ENCODE data around the gene LPCAT1.
"Not testable (repeated sequence)": the region's sequence is repeated elsewhere in the genome, so short reads cannot be mapped to it uniquely, and the experiment has no call there.

LPCAT1 gene

GRCh38 chr5:1463326-1464095 lies 60.2 kb downstream of the LPCAT1 start:
- no peak for DNase-seq

GRCh38 chr5:1462358-1462757 lies 61.4 kb downstream of the LPCAT1 start:
- no peak for DNase-seq

GRCh38 chr5:1461396-1461795 lies 62.4 kb downstream of the LPCAT1 start:
- no peak for DNase-seq

DNA sequence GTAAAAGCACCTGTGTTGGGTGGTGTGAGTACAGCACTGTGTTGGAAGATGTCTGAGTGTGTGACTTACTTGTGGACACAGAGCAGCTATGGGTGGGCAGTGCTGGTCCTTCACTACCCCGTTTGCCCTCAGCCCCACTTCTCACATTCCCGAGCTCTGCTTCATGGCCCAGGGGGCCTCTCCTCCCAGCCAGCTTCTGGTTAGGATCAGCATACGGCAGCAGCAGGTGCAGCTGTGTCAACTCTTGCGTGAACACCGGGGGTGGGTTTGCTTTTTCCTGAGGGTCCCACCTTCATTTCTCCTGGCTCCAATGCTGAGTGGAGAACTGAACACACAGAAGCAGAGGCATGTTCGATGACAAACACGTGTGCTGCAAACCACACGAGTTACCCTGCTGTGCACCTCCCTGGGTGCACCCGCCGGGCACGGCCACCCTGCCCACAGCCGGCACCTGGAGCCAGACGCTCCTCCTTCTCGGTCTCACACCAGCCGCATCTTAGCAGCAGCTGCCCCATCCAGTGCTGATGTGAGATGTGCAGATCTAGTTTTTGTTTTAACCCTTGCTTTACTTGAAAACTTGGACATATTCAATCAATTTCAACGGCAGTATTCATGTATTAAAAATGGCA lies 63.6 kb downstream of the LPCAT1 start:
- DNase-seq = no peak

- not testable (repeated sequence) for DNase-seq
These were observed 64.3 kb downstream of the LPCAT1 start for GRCh38 chr5:1459435-1459834.

- not testable (repeated sequence) for DNase-seq
These were observed 67.5 kb downstream of the LPCAT1 start for GRCh38 chr5:1456110-1456881.

DNA sequence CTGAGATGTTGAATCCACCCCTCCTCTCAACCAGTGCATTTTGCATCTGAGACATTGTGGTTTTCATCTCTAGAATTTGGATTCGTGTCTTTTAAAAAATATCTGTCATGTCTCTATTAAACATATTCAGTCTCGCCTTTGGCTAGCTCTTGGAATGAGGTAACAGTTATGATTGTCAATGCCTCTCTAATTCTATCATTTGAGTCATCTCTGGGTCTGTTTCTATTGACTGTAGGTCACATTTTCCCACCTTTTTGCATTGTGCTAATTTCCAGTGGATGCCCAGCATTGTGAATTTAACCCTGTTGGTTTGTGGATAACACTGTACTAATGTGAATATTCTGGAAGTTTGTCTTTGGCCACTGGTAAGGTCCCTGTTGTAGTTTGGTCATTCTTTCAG lies 70.1 kb downstream of the LPCAT1 start:
- no peak for DNase-seq

GRCh38 chr5:1449081-1449630 lies 74.6 kb downstream of the LPCAT1 start:
- no peak for DNase-seq

DNA sequence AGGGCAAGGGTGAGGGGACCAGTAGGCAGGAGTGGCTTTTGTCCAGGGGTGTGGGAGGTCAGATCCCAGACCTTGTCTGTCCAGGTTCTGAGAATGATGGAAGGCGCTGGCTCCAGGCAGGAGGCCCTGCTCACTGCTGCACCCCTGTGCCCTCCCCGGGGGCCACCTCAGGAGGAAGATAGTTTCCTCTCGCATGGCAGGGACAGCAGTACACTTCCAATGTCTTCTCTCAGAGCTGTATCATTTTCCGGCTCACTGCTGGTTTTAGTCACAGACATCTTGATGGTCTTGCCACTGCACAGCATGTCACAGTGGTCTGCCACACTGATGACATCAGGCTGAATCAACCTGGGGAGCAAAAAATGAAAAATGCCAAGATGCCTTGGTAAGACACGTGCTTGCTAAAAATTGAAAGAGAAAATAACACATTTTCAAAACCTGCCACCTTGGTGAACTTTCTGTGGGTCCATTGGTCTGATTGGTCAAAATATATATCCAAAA lies 75.2 kb downstream of the LPCAT1 start:
- no peak for DNase-seq

GRCh38 chr5:1447671-1448361 lies 75.9 kb downstream of the LPCAT1 start:
- DNase-seq = peak; percentile 59

DNA sequence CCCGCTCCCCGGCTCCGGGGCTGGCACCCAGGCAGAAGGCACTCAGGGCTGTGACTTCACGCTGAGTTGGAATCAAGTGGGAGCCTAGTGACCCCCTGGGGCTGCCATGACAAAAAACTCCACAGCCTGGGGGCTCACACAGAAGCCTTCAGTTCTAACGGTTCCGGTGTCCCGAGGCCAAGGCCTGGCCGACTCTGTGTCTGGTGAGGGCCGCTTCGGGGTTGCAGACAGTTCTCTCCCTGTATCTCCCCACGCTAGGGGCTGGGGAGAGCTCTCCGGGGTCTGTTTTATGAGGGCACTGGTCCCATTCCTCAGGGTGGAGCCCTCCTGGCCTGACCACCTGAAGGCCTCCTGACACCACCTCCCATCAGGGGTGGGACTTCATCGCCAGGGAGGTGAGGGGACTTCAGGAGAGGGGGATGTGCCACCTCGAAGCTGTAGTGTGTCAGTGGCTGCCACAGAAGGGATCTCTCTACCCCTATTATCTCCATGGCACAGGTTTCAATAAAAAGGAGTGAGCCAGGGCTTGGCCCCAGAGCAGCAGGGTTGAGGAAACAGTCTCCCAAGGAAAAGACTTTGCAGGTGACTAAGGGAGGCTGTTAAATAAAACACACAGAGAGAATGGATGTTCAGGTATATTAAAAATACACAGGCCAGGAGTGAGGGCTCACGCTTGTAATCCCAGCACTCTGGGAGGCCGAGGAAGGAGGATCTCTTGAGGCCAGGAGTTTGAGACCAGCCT lies 77.0 kb downstream of the LPCAT1 start:
- peak; percentile 69 for DNase-seq

DNA sequence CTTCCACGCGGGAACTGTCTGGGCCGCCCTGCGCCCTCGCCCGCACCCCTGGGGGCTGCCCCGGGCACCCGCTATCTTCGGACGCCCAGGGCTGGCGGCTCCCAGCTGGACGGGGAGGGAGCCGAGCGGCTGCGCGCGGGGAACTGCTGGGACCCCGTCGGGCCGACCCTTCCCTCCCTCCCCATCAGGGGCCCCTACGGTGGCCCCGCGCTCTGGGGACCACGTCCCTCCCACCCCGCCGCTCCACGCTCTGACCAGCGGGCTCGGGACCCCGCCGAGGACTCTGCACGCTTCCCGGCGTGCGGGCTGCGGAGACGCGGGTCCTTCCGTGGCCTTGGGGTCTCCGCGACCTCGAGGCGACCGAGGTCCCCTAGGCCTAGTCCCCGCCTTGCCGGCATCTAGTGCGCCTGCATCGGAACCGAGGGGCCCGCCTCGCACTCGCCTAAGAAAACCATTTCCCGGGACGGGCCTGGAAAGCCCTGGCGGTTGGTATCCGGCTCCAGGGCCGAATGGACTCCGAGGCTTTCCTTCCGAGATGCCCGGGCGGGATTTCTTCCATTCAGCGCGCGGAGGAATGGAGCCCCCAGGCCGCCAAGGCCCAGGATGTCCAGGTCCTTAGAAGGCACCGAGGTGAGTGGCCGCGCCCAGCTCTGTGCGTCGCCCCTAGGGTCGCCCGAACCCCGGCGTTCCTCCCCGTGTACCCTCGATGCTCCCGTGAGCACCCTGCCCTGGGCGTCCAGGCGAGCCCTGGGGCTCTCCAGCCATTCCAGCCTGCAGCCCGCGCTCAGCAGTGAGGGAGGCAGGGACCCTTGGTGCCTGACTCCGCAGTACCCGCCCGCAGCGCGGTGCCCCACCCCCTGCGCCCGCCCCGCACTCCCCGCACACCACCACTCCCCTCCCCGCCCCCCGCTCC lies 77.8 kb downstream of the LPCAT1 start:
- peak; percentile 77 for DNase-seq

DNA sequence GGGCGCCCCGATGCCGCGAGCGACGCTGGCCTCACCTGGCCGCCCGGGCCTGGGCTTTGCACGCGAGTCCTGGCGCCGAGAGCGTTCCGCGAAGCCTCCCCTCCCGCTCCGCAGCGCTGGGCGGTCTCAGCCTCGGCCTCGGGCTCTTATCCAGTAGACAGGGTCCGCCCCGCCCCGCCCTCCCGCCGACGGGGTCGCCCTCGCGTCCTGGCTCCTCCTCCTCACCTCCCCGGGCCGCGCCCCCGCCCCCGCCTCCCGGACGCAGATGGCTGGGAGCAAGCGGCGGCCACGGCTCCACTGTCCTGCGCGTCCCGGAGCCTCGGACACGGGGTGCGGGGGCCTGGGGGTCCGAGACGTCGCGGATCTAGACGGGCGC lies 78.5 kb downstream of the LPCAT1 start, which contains the start of gene SLC6A3:
Gene SLC6A3 (minus strand): TSS at position 128 of the 376 bp plus-strand sequence. CDS start 2,243 bp downstream, outside the sequence.
- peak; percentile 99 for DNase-seq

DNA sequence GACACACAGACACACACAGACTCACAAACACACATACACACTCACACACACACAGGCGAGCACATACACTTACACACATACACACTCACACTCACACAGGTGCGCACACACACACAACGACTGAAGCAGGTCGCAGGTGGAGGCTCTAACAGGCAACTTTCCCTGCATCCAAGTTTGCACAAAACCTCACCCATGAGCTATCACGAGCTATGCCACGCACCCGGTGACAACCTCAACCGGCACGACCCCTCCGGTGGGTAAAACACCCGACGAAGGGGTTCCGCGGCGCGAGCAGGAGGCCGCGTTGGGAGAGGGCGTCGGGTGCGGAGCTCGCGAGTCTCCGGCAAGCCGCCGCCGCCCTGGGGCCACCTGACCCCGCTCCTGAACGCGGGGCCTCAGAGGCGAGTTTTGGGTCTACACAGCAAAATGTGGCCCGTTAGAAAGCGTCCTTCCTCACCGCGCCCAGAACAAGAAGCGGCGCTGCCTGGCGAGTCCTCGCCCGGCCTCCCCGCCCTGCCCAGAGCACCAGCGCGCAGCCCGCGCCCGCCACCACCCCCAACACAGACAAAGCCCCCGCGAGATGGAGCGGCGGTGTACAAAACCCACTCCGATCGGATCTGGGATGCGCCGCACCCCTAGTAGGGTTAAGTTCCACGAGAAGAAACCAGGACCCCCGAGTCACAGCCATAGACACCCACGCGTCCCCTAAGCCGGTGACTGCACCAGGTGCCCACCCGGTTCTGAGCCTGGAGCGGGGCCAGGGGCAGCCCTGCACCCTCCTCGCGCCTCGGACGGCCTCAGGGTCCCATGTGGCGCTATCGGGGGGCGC lies 79.2 kb downstream of the LPCAT1 start:
- no peak for DNase-seq

DNA sequence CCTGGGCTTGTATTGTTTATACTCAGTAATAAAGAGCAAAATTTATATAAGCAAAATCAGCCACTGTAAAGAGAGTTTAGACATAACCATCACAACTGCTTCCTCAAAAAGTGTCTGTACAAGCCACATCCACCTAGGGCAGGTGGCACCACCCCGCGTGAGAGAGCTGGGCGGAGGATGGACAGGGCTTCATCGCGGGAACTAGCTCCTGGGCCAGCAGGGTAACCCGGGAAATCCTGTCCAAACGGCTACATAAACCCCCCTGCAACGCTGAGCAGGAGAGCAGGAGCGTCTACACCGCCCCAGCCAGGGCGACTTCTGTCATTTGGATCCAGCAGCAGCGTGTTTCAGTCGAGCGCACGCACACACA lies 79.8 kb downstream of the LPCAT1 start:
- DNase-seq = no peak

GRCh38 chr5:1443171-1443570 lies 80.6 kb downstream of the LPCAT1 start:
- DNase-seq = no peak

DNA sequence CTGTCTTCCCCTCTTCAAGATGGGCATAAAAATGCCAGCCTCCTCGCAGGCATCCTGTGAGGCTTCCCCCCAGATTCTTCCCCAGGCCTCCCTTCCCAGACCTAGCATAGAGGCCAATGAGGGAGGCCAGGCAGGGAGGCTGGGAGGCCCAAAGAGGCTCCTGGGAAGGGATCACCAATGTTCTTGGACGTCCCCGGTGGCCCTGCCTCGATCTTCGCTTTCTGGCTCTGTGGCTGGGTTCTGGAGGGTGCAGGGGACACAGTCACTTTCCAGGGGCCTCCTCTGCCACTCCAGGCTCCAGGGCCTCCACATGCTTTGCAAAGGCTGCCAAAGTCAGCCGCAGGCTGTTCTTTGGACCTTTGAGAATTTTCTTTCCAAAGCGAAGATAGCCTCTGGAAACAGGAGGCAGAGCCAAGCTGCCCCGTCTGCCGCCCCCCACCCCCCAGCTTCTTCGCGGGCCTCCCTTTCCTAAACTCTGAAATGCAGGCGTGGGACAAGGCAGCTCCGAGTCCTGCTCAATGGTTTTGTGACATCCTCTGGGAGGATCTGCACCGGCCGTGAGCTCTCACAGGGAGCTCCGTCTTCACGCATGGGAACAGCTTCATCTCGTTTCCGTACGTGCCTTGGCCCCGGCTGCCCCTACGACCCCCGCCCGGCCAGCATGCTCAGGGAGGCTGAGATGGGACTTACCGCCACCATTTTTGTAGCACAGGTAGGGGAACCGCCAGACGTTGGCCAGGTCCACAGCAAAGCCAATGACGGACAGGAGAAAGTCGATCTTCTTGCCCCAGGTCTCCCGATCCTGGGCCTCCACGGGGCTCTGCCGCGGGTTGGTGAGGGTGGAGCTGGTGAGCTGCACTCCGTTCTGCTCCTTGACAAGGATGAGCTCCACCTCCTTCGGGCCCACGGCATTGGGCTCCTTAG lies 81.3 kb downstream of the LPCAT1 start:
- no peak for DNase-seq

DNA sequence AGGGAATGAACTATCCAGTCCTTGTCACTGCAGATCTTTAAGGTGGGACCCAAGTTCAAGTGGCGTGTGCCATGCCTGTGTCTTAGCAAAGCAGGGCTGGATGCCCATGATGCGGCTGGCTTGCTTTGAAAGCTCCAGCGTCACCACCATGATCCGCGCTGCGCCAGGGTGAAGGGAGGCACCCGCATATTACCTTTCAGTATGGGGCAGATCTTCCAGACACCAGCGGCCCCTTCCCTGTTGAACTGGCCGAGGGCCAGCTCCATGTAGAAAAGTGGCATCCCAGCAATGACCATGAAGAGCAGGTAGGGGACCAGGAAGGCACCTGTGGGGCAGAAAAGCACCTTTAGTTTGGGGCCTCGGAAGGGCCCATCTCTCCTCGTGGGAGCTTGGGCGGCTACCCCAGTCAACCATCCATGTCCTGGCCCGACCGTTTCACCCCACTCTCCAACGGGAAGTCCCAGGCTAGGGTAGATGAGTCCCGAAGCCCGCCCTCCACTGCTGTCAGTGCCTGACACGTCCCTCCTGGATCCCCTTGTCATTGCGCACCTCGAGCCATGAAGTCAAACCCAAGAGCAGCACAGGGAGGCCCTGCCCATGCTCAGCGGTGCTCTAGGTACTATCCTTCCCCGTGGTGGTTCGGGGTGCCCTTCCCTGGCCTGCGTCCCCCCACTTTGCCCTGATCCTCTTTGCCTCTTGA lies 82.4 kb downstream of the LPCAT1 start:
- DNase-seq = no peak

Data from DMS53 (cell line).